ENCODE measurements around the gene SYTL5.

The SYTL5 gene

GRCh38 chrX:38069273-38069672 is 62.9 kb downstream of the SYTL5 start:
- Histone ChIP-seq H3K9ac (ENCODE audit: low read length) (no peak overlapping the region), H3K36me3 (ENCODE audit: control insufficient read depth, low read depth, low read length) (no peaks in the 10 kb centered on the region), H3K9me3 (ENCODE audit: control insufficient read depth, low read depth, low read length) (peaks cover 6% of the 10 kb centered on the region), H3K27ac (ENCODE audit: low read length) (no peak overlapping the region), H3K27me3 (ENCODE audit: control insufficient read depth, insufficient read depth, low read length) (no peaks in the 10 kb centered on the region), H3K4me1 (ENCODE audit: control insufficient read depth, low read depth, low read length) (no peaks in the 10 kb centered on the region), H3K4me3 (ENCODE audit: low read length) (no peak overlapping the region)

DNA sequence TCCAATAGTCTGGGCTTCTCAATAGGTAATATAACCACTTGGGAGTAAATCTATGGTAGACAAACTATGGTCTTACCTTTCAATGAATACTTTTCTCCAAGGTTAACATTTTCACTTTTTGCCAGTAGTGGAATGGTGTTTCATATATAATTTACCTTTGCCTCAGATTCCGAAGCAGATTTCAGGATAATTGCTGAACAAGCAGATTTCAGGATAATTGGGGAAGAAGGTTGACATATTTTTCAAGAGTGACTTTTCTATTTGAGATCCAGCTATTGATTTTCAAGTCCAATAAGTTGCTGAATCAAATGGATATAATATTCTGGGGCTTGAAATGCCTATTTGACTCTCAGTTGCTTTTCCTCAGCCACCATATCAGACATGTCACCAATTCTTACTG is 63.6 kb downstream of the SYTL5 start:
- no peaks in the 10 kb centered on the region for H3K4me1 ChIP-seq (ENCODE audit: control insufficient read depth, low read depth, low read length)

GRCh38 chrX:38079463-38079862 is 73.1 kb downstream of the SYTL5 start:
- no peak overlapping the region for H3K27ac ChIP-seq (ENCODE audit: low read length)
- H3K9me3 ChIP-seq (ENCODE audit: control insufficient read depth, low read depth, low read length) = peaks cover 16% of the 10 kb centered on the region
- no peaks in the 10 kb centered on the region for H3K27me3 ChIP-seq (ENCODE audit: control insufficient read depth, insufficient read depth, low read length)
- no peak overlapping the region for H3K9ac ChIP-seq (ENCODE audit: low read length)
- no peaks in the 10 kb centered on the region for H3K4me1 ChIP-seq (ENCODE audit: control insufficient read depth, low read depth, low read length)
- no peaks in the 10 kb centered on the region for H3K36me3 ChIP-seq (ENCODE audit: control insufficient read depth, low read depth, low read length)
- H3K4me3 ChIP-seq (ENCODE audit: low read length) = no peak overlapping the region

More for the DNA sequence above, 63.6 kb downstream of the SYTL5 start:
- Histone ChIP-seq H3K36me3 (ENCODE audit: control insufficient read depth, low read depth, low read length) (no peaks in the 10 kb centered on the region), H3K4me3 (ENCODE audit: low read length) (no peak overlapping the region), H3K9me3 (ENCODE audit: control insufficient read depth, low read depth, low read length) (peaks cover 12% of the 10 kb centered on the region), H3K9ac (ENCODE audit: low read length) (no peak overlapping the region), H3K27me3 (ENCODE audit: control insufficient read depth, insufficient read depth, low read length) (no peaks in the 10 kb centered on the region), H3K27ac (ENCODE audit: low read length) (no peak overlapping the region)

DNA sequence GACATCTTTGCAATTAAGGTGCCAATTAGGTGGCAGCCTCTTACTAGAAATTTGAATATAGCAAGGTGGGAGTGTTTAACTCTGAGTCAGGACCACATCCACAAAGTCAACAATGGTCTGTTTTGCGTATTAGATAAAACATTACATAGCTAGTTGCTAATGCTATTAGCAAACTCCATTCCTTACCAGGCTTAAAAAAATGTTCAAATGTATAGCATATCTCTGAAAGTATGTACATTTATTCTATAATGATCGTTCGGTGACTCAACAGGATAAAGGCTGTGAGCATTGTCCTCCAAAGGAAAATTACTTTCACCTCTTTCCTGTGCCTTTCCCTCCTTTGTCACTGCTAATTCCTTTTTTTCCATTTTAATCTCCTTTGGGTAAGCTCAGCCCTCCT is 74.5 kb downstream of the SYTL5 start:
- Histone ChIP-seq H3K36me3 (ENCODE audit: control insufficient read depth, low read depth, low read length) (no peaks in the 10 kb centered on the region), H3K9ac (ENCODE audit: low read length) (no peak overlapping the region), H3K27ac (ENCODE audit: low read length) (no peak overlapping the region), H3K27me3 (ENCODE audit: control insufficient read depth, insufficient read depth, low read length) (no peaks in the 10 kb centered on the region), H3K4me1 (ENCODE audit: control insufficient read depth, low read depth, low read length) (no peaks in the 10 kb centered on the region), H3K9me3 (ENCODE audit: control insufficient read depth, low read depth, low read length) (peaks cover 17% of the 10 kb centered on the region), H3K4me3 (ENCODE audit: low read length) (no peak overlapping the region)

- H3K4me1 ChIP-seq (ENCODE audit: control insufficient read depth, low read depth, low read length) = no peaks in the 10 kb centered on the region
These were observed 75.6 kb downstream of the SYTL5 start for GRCh38 chrX:38081909-38082308.

DNA sequence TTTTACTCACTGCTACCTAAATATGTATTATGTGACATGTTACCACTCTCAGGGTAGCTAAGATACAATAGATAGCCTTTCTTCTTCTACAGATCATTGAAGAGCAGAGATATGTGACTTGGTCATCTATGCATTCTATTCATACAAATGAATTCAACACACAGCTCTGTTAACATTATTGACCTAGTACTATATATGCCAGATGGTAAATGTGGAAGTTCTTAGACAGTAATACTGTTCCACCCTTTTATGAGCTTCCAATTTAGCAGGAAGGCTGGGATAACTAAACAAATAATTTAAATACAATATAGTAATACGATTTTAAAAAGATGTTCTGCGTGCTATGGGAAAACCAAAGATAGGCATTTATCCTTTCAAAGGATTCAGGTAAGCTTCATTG is 76.0 kb downstream of the SYTL5 start:
- Histone ChIP-seq H3K36me3 (ENCODE audit: control insufficient read depth, low read depth, low read length) (no peaks in the 10 kb centered on the region), H3K9ac (ENCODE audit: low read length) (no peak overlapping the region), H3K9me3 (ENCODE audit: control insufficient read depth, low read depth, low read length) (peaks cover 17% of the 10 kb centered on the region)

More at GRCh38 chrX:38081909-38082308, 75.6 kb downstream of the SYTL5 start:
- Histone ChIP-seq H3K9me3 (ENCODE audit: control insufficient read depth, low read depth, low read length) (peaks cover 17% of the 10 kb centered on the region), H3K36me3 (ENCODE audit: control insufficient read depth, low read depth, low read length) (no peaks in the 10 kb centered on the region), H3K27me3 (ENCODE audit: control insufficient read depth, insufficient read depth, low read length) (no peaks in the 10 kb centered on the region), H3K9ac (ENCODE audit: low read length) (no peak overlapping the region), H3K4me3 (ENCODE audit: low read length) (no peak overlapping the region), H3K27ac (ENCODE audit: low read length) (no peak overlapping the region)

DNA sequence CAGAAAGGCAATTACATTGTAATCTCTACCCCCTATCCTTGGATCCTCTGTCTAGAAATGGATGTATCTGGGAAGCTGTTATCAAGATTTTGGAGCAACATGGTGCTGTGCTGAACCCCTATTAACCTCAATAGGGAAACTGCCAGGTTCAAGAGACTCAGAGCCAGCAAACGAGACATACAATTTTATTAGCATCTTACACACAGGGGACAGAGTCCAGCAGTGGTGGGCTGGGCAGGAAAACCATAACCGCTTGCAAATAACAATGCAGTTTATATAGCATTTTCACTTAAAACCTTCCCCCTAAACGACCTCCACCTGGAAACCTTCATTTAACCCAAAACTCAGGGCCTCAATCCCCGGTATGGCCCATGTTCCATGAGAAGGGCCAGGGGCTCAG is 79.5 kb downstream of the SYTL5 start:
- Histone ChIP-seq H3K9ac (ENCODE audit: low read length) (no peak overlapping the region), H3K9me3 (ENCODE audit: control insufficient read depth, low read depth, low read length) (peaks cover 21% of the 10 kb centered on the region), H3K36me3 (ENCODE audit: control insufficient read depth, low read depth, low read length) (no peaks in the 10 kb centered on the region), H3K27me3 (ENCODE audit: control insufficient read depth, insufficient read depth, low read length) (no peaks in the 10 kb centered on the region), H3K4me1 (ENCODE audit: control insufficient read depth, low read depth, low read length) (no peaks in the 10 kb centered on the region), H3K4me3 (ENCODE audit: low read length) (no peak overlapping the region), H3K27ac (ENCODE audit: low read length) (no peak overlapping the region)

More for the DNA sequence above, 76.0 kb downstream of the SYTL5 start:
- H3K4me3 ChIP-seq (ENCODE audit: low read length) = no peak overlapping the region
- H3K4me1 ChIP-seq (ENCODE audit: control insufficient read depth, low read depth, low read length) = no peaks in the 10 kb centered on the region
- H3K27ac ChIP-seq (ENCODE audit: low read length) = no peak overlapping the region
- no peaks in the 10 kb centered on the region for H3K27me3 ChIP-seq (ENCODE audit: control insufficient read depth, insufficient read depth, low read length)

DNA sequence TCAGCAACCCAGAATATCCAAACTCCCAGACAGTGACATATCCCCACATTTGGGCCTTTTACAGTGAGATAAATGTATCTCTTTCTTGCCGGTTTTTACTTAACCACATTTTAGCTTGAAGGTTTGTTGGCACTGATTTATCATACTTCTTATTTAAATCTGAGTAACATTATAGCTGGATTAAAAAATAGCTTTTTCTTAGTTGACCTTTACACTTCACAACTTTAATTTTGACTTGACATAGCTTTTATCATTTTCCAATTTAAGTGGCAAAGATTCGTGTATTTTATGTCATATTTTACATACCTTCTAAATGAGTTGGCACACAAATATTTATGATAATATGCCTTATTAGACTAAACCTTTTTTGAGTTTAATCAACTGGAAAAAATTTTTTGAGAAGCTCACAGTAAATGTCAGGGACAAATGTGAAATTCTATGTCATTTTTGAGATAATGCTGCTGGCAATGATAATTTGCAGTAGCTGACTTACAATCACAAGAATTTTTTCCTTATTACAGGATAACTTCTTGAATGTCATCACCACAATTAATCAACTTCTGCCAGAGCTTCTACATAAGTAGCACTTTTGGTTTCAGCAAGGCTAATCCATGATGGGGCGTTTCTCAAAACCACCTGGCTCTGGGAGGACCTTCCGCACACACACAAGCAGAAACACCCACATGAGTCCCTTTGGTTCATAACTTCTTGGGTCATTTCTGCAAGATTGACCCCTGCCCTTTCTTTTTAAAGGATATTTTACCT is 80.3 kb downstream of the SYTL5 start:
- no peaks in the 10 kb centered on the region for H3K27me3 ChIP-seq (ENCODE audit: control insufficient read depth, insufficient read depth, low read length)
- no peak overlapping the region for H3K4me3 ChIP-seq (ENCODE audit: low read length)
- H3K9ac ChIP-seq (ENCODE audit: low read length) = no peak overlapping the region
- H3K27ac ChIP-seq (ENCODE audit: low read length) = no peak overlapping the region
- no peaks in the 10 kb centered on the region for H3K36me3 ChIP-seq (ENCODE audit: control insufficient read depth, low read depth, low read length)
- H3K9me3 ChIP-seq (ENCODE audit: control insufficient read depth, low read depth, low read length) = peaks cover 21% of the 10 kb centered on the region
- no peaks in the 10 kb centered on the region for H3K4me1 ChIP-seq (ENCODE audit: control insufficient read depth, low read depth, low read length)

- Histone ChIP-seq H3K27ac (ENCODE audit: low read length) (no peak overlapping the region), H3K9me3 (ENCODE audit: control insufficient read depth, low read depth, low read length) (peaks cover 21% of the 10 kb centered on the region), H3K9ac (ENCODE audit: low read length) (no peak overlapping the region), H3K36me3 (ENCODE audit: control insufficient read depth, low read depth, low read length) (no peaks in the 10 kb centered on the region), H3K4me3 (ENCODE audit: low read length) (no peak overlapping the region), H3K4me1 (ENCODE audit: control insufficient read depth, low read depth, low read length) (no peaks in the 10 kb centered on the region), H3K27me3 (ENCODE audit: control insufficient read depth, insufficient read depth, low read length) (no peaks in the 10 kb centered on the region)
These were observed 81.2 kb downstream of the SYTL5 start for GRCh38 chrX:38087594-38087993.

- no peaks in the 10 kb centered on the region for H3K36me3 ChIP-seq (ENCODE audit: control insufficient read depth, low read depth, low read length)
- no peak overlapping the region for H3K4me3 ChIP-seq (ENCODE audit: low read length)
- no peak overlapping the region for H3K27ac ChIP-seq (ENCODE audit: low read length)
- no peak overlapping the region for H3K9ac ChIP-seq (ENCODE audit: low read length)
- peaks cover 19% of the 10 kb centered on the region for H3K9me3 ChIP-seq (ENCODE audit: control insufficient read depth, low read depth, low read length)
- H3K27me3 ChIP-seq (ENCODE audit: control insufficient read depth, insufficient read depth, low read length) = no peaks in the 10 kb centered on the region
- no peaks in the 10 kb centered on the region for H3K4me1 ChIP-seq (ENCODE audit: control insufficient read depth, low read depth, low read length)
These were observed 83.0 kb downstream of the SYTL5 start for GRCh38 chrX:38089173-38089982.

DNA sequence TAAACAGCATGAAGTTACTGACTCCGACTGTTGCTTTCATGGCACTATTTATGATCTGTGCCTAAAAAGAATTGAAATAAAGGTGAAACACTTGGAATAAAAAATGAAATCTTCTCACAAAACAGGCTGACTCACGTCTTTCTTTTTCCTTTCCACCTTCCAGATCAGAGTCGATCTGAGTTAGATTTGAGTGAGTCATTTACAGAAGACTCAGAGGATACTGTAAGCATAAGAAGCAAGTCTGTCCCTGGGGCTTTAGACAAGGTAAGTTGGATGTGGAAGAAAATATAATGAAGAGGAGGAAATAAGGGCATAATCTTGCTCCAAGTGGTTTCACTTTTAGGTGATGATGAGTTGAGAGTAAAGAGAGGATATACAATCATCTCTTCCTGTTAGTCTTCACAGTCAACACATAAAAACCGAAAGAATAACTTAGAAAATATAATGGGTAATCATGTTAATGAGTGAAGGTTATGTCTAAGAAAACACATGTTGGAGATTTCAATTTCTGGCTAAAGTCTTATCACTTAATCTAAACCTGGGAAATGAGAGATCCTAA is 89.7 kb downstream of the SYTL5 start:
- no peaks in the 10 kb centered on the region for H3K36me3 ChIP-seq (ENCODE audit: control insufficient read depth, low read depth, low read length)
- no peaks in the 10 kb centered on the region for H3K4me1 ChIP-seq (ENCODE audit: control insufficient read depth, low read depth, low read length)
- H3K9ac ChIP-seq (ENCODE audit: low read length) = no peak overlapping the region
- H3K9me3 ChIP-seq (ENCODE audit: control insufficient read depth, low read depth, low read length) = peaks cover 14% of the 10 kb centered on the region
- no peak overlapping the region for H3K27ac ChIP-seq (ENCODE audit: low read length)
- no peaks in the 10 kb centered on the region for H3K27me3 ChIP-seq (ENCODE audit: control insufficient read depth, insufficient read depth, low read length)
- no peak overlapping the region for H3K4me3 ChIP-seq (ENCODE audit: low read length)
